SU-DHL-6 (cell line): ENCODE measurements around the gene MTHFSD.

Experiments
- H2AFZ ChIP-seq: fragments of 200-600 bp; sonication (generic); 2 replicates; pipeline ENCODE4 v1.6.1; 2014; ENCODE audit warnings: low read depth, mild to moderate bottlenecking, moderate library complexity, mixed read lengths, antibody characterized with exemption, low read length; ENCODE audit not compliant: severe bottlenecking
- H3F3A ChIP-seq: fragments of 200-600 bp; shearing (Covaris generic); 2 replicates; pipeline ENCODE4 v1.6.0; 2016; ENCODE audit warnings: antibody characterized with exemption, mild to moderate bottlenecking; ENCODE audit not compliant: insufficient read depth
- H3K27ac ChIP-seq: fragments of 200-600 bp; sonication (generic); 2 replicates; pipeline ENCODE4 v1.5.1; 2016; ENCODE audit warnings: low read depth, mild to moderate bottlenecking, low read length, moderate library complexity, mixed read lengths
- H3K27me3 ChIP-seq: fragments of 200-600 bp; sonication (generic), shearing (Covaris generic); 2 replicates; pipeline ENCODE4 v1.6.0; 2014; ENCODE audit warnings: mild to moderate bottlenecking, low read length
- H3K36me3 ChIP-seq: fragments of 200-600 bp; sonication (generic); 2 replicates; pipeline ENCODE4 v1.6.1; 2014; ENCODE audit warnings: mild to moderate bottlenecking, low read length, mixed read lengths
- H3K4me2 ChIP-seq: fragments of 300-600, 200-600 bp; shearing (Covaris generic), sonication (generic); 2 replicates; pipeline ENCODE4 v1.6.0; 2014; ENCODE audit warnings: low read length, low read depth, mild to moderate bottlenecking; ENCODE audit not compliant: poor library complexity, severe bottlenecking
- H3K4me3 ChIP-seq: fragments of 200-600 bp; sonication (generic); 2 replicates; pipeline ENCODE4 v1.5.1; 2014; ENCODE audit warnings: antibody characterized with exemption, low read length, mild to moderate bottlenecking, mixed read lengths; ENCODE audit not compliant: insufficient read depth, poor library complexity, severe bottlenecking
- H3K79me2 ChIP-seq: fragments of 200-600 bp; sonication (generic); 2 replicates; pipeline ENCODE4 v1.6.1; 2014; ENCODE audit warnings: mild to moderate bottlenecking, low read length, moderate library complexity; ENCODE audit not compliant: insufficient read depth
- H3K9ac ChIP-seq: fragments of 200-600 bp; sonication (generic); 2 replicates; pipeline ENCODE4 v1.7.0; 2014; ENCODE audit warnings: mild to moderate bottlenecking, low read length
- H3K9me2 ChIP-seq: fragments of 200-600 bp; sonication (generic); replicated peaks from 2 replicates; pipeline ENCODE4 v1.6.1; 2014; ENCODE audit warnings: low read length; ENCODE audit not compliant: insufficient read depth
- H3K9me3 ChIP-seq: fragments of 200-600 bp; sonication (generic); 2 replicates; pipeline ENCODE4 v1.6.1; 2014; ENCODE audit warnings: low read length, mixed read lengths; ENCODE audit not compliant: insufficient read depth
- H4K20me1 ChIP-seq: fragments of 200-600 bp; sonication (generic); 2 replicates; pipeline ENCODE4 v1.6.1; 2014; ENCODE audit warnings: low read depth, mild to moderate bottlenecking, antibody characterized with exemption, low read length, moderate library complexity, mixed read lengths
- CTCF ChIP-seq: fragments of 200-600 bp; sonication (generic); IDR thresholded peaks from one replicate; pipeline ENCODE4 v1.5.1; 2017; ENCODE audit warnings: antibody characterized with exemption, mild to moderate bottlenecking, low read length, moderate library complexity; ENCODE audit not compliant: insufficient read depth, poor library complexity, severe bottlenecking
- EZH2phosphoT487 ChIP-seq: fragments of 200-600 bp; sonication (generic), shearing (Covaris generic); conservative IDR thresholded peaks from 2 replicates; pipeline ENCODE4 v1.6.1; 2018; ENCODE audit warnings: mild to moderate bottlenecking, antibody characterized with exemption, low read length, moderate library complexity, mixed read lengths

The MTHFSD gene

GRCh38 chr16:86492961-86493629 is 61.9 kb downstream of the MTHFSD start:
- Histone ChIP-seq H3K79me2 (no peaks in the 10 kb centered on the region), H4K20me1 (no peaks in the 10 kb centered on the region), H3K9me3 (no peaks in the 10 kb centered on the region), H3K9me2 (no peaks in the 10 kb centered on the region), H3K27ac (no peak overlapping the region), H3K9ac (no peak overlapping the region), H3K4me2 (no peak overlapping the region), H3K36me3 (no peaks in the 10 kb centered on the region), H3K27me3 (no peaks in the 10 kb centered on the region), H3F3A (no peaks in the 10 kb centered on the region), H2AFZ (no peak overlapping the region), H3K4me3 (no peak overlapping the region)
- TF ChIP-seq CTCF (no peak), EZH2phosphoT487 (no peak)

- Histone ChIP-seq H3K36me3 (no peaks in the 10 kb centered on the region), H3K79me2 (no peaks in the 10 kb centered on the region), H2AFZ (no peak overlapping the region), H3K27ac (no peak overlapping the region), H3K4me3 (no peak overlapping the region), H3K9ac (no peak overlapping the region), H3K4me2 (no peak overlapping the region), H3K9me3 (no peaks in the 10 kb centered on the region), H3K27me3 (no peaks in the 10 kb centered on the region), H3K9me2 (no peaks in the 10 kb centered on the region), H3F3A (no peaks in the 10 kb centered on the region), H4K20me1 (no peaks in the 10 kb centered on the region)
- TF ChIP-seq EZH2phosphoT487 (no peak), CTCF (no peak)
Observed at GRCh38 chr16:86492267-86492960, 62.6 kb downstream of the MTHFSD start.

- Histone ChIP-seq H3K27me3 (no peaks in the 10 kb centered on the region), H3K9me3 (no peaks in the 10 kb centered on the region), H2AFZ (no peak overlapping the region), H3F3A (no peaks in the 10 kb centered on the region), H3K9ac (no peak overlapping the region), H3K9me2 (no peaks in the 10 kb centered on the region), H3K79me2 (no peaks in the 10 kb centered on the region), H3K4me3 (no peak overlapping the region), H3K27ac (no peak overlapping the region), H3K4me2 (no peak overlapping the region), H4K20me1 (no peaks in the 10 kb centered on the region), H3K36me3 (no peaks in the 10 kb centered on the region)
- no peak for TF ChIP-seq EZH2phosphoT487
- TF ChIP-seq CTCF = no peak
Observed at GRCh38 chr16:86491640-86492023, 63.4 kb downstream of the MTHFSD start.
